H1 (cell line): ENCODE measurements around the gene HLA-DOB. TPM values are rescaled to one million over a fixed set of nuclear protein-coding genes. Genes with fewer than 3 reads are reported as not detected.

Source experiments
- TAF7 ChIP-seq: optimal IDR thresholded peaks from 2 replicates; pipeline ENCODE3; 2011; ENCODE audit warnings: low read depth, mild to moderate bottlenecking, inconsistent platforms, low read length, moderate library complexity, borderline replicate concordance
- polyA plus RNA-seq, 7 experiments: library from polyadenylated mRNA; depleted of rRNA in 3 of 7; stranded (reverse) in 5 of 7; unstranded in 2 of 7; fragments of >200 nt in 5 of 7; fragments of 200-250 nt in 2 of 7; gene quantifications; 1 replicate in 5 of 7; 2 replicates in 1 of 7; 4 replicates in 1 of 7; pipeline versions ENCODE4 v1.2.1 to v1.2.3, GENCODE V29; 2011 to 2013; ENCODE audit warnings: missing spikeins in 2 of 7, mixed read lengths in 2 of 7
- total RNA-seq: library from RNA; stranded (reverse); fragmentation: NEBNext Ultra II Directional; extraction: Animal tissue kit (Norgen Biotek cat#: 25700); gene quantifications from 2 replicates; pipeline ENCODE4 v1.2.1, GENCODE V29; 2021

HLA-DOB gene
- total and polyA plus RNA-seq, 2 of the 8 experiments (the other 6 are each of a cell fraction or from before 2014, with no cell fraction given) = 0.35 TPM; not detected in 1

- no peak for TF ChIP-seq TAF7
Observed at GRCh38 chr6:32865724-32866443, 49.1 kb upstream of the HLA-DOB start (continued).
